Kidney capillary endothelial cell (primary cell): ENCODE measurements around the gene OPRM1.

Experiments
- DNase-seq: peaks from one replicate; pipeline ENCODE4 v3.0.0-alpha.2; 2018; ENCODE audit warnings: low spot score

OPRM1 gene

DNA sequence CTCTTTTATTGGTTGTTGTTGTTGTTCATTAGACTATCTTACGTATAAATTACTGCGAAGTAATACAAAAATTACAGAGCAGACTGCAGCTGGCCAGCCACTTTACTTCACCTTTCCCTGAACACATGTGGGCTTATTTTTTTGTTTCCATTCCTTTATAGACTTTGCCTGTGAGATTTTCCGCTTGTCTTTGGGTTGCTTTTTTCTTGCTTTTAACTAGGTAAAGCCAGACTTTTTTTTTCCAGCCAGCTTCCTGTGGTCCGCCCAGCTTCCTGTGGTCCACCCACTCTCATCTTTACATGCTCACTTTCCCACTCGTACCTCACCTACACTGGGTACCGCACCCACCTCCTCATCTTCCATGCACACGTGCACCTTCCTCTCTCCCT is 238.6 kb downstream of the OPRM1 start:
- no peak for DNase-seq

DNA sequence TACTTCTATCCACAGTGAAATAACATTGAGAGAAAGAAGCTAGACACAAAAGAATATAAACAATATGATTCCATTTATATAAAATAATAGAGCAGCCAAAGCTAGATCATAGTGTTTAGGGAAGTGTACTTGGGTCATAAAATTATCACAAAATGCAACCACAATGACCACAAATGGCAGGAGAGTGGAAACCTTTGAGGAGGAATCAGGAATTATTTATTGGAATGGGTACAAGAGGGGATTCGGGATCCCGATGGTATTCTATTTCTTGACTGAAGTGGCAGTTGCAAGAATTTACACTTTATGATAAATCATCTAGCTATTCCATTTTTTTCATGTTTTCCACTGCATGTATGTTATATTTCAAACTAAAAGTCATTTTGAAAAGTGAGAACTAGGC is 241.5 kb downstream of the OPRM1 start:
- DNase-seq = no peak

DNA sequence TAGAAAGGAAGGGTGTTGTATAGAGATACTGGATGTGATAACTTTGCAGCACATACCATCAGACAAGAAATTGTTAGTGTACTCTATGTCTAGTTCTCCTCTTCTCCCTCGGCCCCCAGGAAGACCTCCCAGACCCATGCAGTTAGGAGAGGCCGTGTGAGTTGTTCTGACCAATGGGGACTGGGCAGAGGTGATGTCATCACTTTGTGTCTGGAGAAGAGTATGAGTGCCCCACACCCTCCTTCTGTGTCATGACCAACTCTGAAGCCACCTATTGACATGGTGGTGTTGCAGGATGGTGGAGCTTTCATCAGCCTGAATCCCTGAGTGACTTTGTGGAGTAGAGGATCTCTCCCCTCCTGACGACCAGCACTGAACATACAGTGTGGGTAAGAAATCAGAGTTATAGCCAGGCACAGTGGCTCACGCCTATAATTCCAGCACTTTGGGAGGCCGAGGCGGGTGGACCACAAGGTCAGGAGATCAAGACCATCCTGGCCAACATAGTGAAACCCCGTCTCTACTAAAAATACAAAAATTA is 245.3 kb downstream of the OPRM1 start:
- no peak for DNase-seq

DNA sequence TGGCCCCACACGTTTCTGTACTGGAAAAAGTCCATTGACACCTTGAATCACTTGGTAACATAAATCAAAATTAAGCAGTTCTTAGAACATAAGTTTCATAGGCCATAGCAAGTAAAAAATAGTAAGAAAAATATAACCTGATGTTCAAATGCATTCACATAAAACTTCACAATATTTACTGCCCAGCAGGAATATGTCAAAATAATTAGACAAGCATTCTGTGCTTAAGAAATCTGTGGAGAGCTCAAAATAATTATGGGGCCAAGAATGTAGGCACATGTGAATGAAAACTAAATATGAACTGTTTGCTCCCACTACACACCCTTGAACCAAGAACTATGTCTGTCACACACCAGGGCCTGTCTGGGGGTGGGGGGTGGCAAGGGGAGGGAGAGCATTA is 246.8 kb downstream of the OPRM1 start:
- DNase-seq = no peak

DNA sequence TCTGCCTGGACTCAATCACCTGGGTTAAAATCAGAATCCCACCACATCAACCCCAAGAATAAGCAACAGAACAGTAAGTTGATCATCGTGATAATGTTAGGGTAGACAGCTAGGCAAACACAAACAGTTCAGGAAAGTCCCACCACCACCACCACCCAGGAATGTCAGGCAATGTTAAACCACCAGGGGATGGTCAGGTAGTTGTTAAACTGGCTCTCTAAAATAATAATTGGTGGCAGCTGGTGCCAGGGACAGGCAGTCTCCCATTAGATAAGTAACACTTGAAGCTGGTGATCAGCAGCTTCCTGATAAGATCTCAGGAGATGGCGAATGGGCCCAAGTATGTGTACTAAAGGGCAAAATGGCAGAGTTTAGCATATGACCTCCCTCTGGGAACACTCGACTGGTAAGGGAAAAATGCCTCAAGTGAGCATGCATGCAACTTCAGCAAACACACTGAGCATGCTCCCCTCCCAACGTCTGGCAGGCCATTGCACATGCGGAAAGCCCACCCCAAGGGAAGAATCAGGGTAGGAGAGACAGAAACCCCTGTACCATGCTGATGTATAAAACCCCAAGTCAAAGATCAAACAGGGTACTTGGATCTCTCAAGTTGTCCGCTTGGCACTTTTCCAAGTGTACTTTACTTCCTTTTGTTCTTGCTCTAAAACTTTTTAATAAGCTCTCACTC is 250.9 kb downstream of the OPRM1 start:
- no peak for DNase-seq

DNA sequence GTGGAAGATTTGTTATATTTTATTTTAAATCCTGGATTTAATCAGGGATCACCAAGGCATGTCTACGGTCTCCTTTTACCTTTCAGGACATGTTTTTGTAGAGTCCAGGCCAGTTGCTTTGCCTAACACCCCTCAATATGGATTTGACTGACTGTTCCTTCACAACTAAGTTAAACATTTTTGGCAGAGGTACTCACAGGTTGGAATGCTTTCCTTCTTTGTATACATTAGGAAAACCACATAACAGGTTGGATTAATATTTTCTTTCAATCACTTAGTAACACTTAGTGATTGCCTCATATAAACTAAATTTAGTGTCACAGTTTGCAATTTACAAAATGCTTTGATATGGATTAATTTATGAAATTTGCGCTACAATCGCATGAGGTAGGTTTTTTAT is 253.0 kb downstream of the OPRM1 start:
- DNase-seq = no peak

DNA sequence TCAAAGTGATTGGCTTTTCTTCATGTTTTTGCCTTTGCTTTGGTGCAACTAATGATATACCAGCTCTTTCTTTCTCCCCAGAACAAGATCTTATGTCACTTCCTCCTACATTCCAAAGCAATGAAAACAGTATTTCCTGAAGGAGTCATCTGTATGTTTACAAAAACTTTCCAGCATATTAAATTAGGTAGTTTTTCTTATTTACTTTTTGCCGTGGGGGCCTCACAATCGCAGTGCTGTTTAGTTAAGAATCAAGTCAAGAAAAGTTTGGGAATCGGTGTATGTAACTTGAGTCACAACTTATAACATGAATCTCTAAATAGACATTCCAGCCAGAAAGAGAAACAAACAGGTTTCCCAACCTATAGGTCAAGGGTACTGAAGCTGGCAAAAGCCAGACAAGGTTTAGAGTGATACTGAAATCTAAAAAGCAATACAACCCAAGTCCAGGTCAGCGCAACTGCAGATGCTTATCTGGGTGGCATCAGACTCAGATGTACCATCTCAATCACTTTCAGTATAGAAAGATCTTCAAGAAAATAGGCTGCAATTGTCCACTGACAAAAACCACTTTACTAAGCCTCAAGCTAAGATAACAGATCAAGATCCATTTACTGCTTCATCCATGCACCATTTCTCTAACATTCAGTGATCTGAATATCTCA is 253.9 kb downstream of the OPRM1 start:
- peak; percentile 85 for DNase-seq

DNA sequence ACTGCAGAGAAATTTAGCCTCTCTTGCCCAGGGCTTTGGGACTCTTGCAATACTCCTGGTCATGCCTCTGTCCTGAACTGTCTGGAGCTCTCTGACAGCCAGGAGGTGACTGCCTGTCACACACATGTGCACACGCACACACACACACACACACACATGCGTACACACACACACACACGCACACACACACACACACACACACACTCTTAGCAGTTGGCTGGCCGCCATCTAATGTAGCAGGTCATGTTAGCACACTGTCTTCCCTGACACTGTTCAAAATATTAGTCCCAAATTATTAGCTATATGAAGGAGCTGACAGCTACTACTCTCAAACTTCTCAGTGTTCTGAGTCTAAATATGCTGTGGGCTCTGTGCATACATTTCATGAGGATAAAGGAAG is 256.7 kb downstream of the OPRM1 start:
- no peak for DNase-seq
